ENCODE data around the gene SPTY2D1. TPM values are rescaled to one million over a fixed set of nuclear protein-coding genes. Genes with fewer than 3 reads are reported as not detected.
"Not testable (repeated sequence)": the region's sequence is repeated elsewhere in the genome, so short reads cannot be mapped to it uniquely, and the experiment has no call there.

The SPTY2D1 gene
- 24.6 TPM for total RNA-seq (ENCODE audit: insufficient read depth, low replicate concordance)

GRCh38 chr11:18634140-18635032 is at the start of gene SPTY2D1:
TSS of gene SPTY2D1 (minus strand) at chr11:18634342. CDS start at chr11:18634257, 85 bp downstream.
- DNase-seq (ENCODE audit: low spot score) = peak; percentile 100

- no peak for DNase-seq (ENCODE audit: low spot score)
These were observed 48.3 kb upstream of the SPTY2D1 start for GRCh38 chr11:18682466-18682865.

GRCh38 chr11:18681949-18682348 is 47.8 kb upstream of the SPTY2D1 start:
- not testable (repeated sequence) for DNase-seq (ENCODE audit: low spot score)

GRCh38 chr11:18677560-18677959 is 43.4 kb upstream of the SPTY2D1 start:
- no peak for DNase-seq (ENCODE audit: low spot score)

- no peak for DNase-seq (ENCODE audit: low spot score)
These were observed 42.7 kb upstream of the SPTY2D1 start for GRCh38 chr11:18676803-18677202.

- DNase-seq (ENCODE audit: low spot score) = not testable (repeated sequence)
These were observed 38.1 kb upstream of the SPTY2D1 start for GRCh38 chr11:18672209-18672608.

- DNase-seq (ENCODE audit: low spot score) = no peak
These were observed 37.1 kb upstream of the SPTY2D1 start for GRCh38 chr11:18671246-18671645.

GRCh38 chr11:18669711-18670110 is 35.6 kb upstream of the SPTY2D1 start:
- DNase-seq (ENCODE audit: low spot score) = peak; percentile 22

- peak; percentile 24 for DNase-seq (ENCODE audit: low spot score)
These were observed 35.1 kb upstream of the SPTY2D1 start for GRCh38 chr11:18669219-18669596.

- DNase-seq (ENCODE audit: low spot score) = peak; percentile 24
These were observed 34.0 kb upstream of the SPTY2D1 start for GRCh38 chr11:18668131-18668530.

GRCh38 chr11:18665353-18665872 is 31.3 kb upstream of the SPTY2D1 start:
- not testable (repeated sequence) for DNase-seq (ENCODE audit: low spot score)

- DNase-seq (ENCODE audit: low spot score) = no peak
These were observed 23.5 kb upstream of the SPTY2D1 start for GRCh38 chr11:18657673-18658072.

GRCh38 chr11:18650859-18651557 is 16.9 kb upstream of the SPTY2D1 start:
- DNase-seq (ENCODE audit: low spot score) = peak; percentile 22

- DNase-seq (ENCODE audit: low spot score) = no peak
These were observed 16.2 kb upstream of the SPTY2D1 start for GRCh38 chr11:18650353-18650752.

- DNase-seq (ENCODE audit: low spot score) = not testable (repeated sequence)
These were observed 8.9 kb upstream of the SPTY2D1 start for GRCh38 chr11:18643034-18643433.

- DNase-seq (ENCODE audit: low spot score) = no peak
These were observed 7.5 kb upstream of the SPTY2D1 start for GRCh38 chr11:18641677-18642076.

GRCh38 chr11:18633256-18634139 is 644 bp downstream of the SPTY2D1 start:
- no peak for DNase-seq (ENCODE audit: low spot score)

- no peak for DNase-seq (ENCODE audit: low spot score)
These were observed 1.3 kb downstream of the SPTY2D1 start for GRCh38 chr11:18632841-18633240.

GRCh38 chr11:18624161-18624560 is 10.0 kb downstream of the SPTY2D1 start:
- DNase-seq (ENCODE audit: low spot score) = no peak

GRCh38 chr11:18623707-18624106 is 10.4 kb downstream of the SPTY2D1 start:
- no peak for DNase-seq (ENCODE audit: low spot score)

- DNase-seq (ENCODE audit: low spot score) = peak; percentile 86
These were observed 15.7 kb downstream of the SPTY2D1 start for GRCh38 chr11:18618342-18619025.

Measured in umbilical cord (tissue), 2 donors.